ENCODE data around the gene ZDHHC8.
A peak's percentile ranks its signal among the peaks of the same experiment; 100 is the strongest.

The ZDHHC8 gene

GRCh38 chr22:20116376-20116950 lies 15.1 kb upstream of the ZDHHC8 start:
- H3K27ac ChIP-seq, result peak overlapping the region; percentile 67 to 93
- H3K4me3 ChIP-seq, result peak overlapping the region; percentile 90
- TF ChIP-seq CTCF (IDR thresholded peaks at IDR 0.05), result no peak
- no peak for DNase-seq (ENCODE audit: low spot score)

GRCh38 chr22:20116951-20117632 lies 14.5 kb upstream of the ZDHHC8 start, which contains the start of gene TRMT2A:
Gene TRMT2A, minus strand, starts transcription at chr22:20117226. Its CDS starts 320 bp downstream, at chr22:20116906.
- Histone ChIP-seq H3K4me3 (peak within 1 kb of the TSS; percentile 90), H3K27ac (peak within 1 kb of the TSS; percentile 67 to 93)
- TF ChIP-seq CTCF (IDR thresholded peaks at IDR 0.05), result no peak
- peak; percentile 98 for DNase-seq (ENCODE audit: low spot score)

GRCh38 chr22:20117633-20118299 lies 13.8 kb upstream of the ZDHHC8 start:
- peak overlapping the region in 1 of 2 donors; percentile 93 for H3K27ac ChIP-seq
- no peak for DNase-seq (ENCODE audit: low spot score)
- TF ChIP-seq CTCF (IDR thresholded peaks at IDR 0.05), result no peak

GRCh38 chr22:20118300-20119020 lies 13.1 kb upstream of the ZDHHC8 start:
- no peak for TF ChIP-seq CTCF (IDR thresholded peaks at IDR 0.05)
- no peak for DNase-seq (ENCODE audit: low spot score)

More at GRCh38 chr22:20117633-20118299, 13.8 kb upstream of the ZDHHC8 start:
- H3K4me3 ChIP-seq, result peak overlapping the region; percentile 90

GRCh38 chr22:20121856-20122415 lies 9.7 kb upstream of the ZDHHC8 start:
- no peak overlapping the region for H3K4me3 ChIP-seq
- no peak for TF ChIP-seq CTCF (IDR thresholded peaks at IDR 0.05)
- no peak overlapping the region for H3K27ac ChIP-seq
- no peak for DNase-seq (ENCODE audit: low spot score)

More at GRCh38 chr22:20118300-20119020, 13.1 kb upstream of the ZDHHC8 start:
- H3K27ac ChIP-seq, result peak overlapping the region in 1 of 2 donors; percentile 93
- peak overlapping the region; percentile 90 for H3K4me3 ChIP-seq

GRCh38 chr22:20123366-20124082 lies 8.1 kb upstream of the ZDHHC8 start:
- no peak overlapping the region for H3K27ac ChIP-seq
- no peak for DNase-seq (ENCODE audit: low spot score)
- no peak for TF ChIP-seq CTCF (IDR thresholded peaks at IDR 0.05)
- no peak overlapping the region for H3K4me3 ChIP-seq

Measured in coronary artery (tissue), 2 donors.